GM03348 (cell line): ENCODE measurements around the gene IL17REL.
"Not testable (repeated sequence)": the region's sequence is repeated elsewhere in the genome, so short reads cannot be mapped to it uniquely, and the experiment has no call there.

Source experiments
- DNase-seq: peaks from one replicate; pipeline ENCODE4 v3.0.0; 2012; ENCODE audit warnings: low spot score

Gene IL17REL

DNA sequence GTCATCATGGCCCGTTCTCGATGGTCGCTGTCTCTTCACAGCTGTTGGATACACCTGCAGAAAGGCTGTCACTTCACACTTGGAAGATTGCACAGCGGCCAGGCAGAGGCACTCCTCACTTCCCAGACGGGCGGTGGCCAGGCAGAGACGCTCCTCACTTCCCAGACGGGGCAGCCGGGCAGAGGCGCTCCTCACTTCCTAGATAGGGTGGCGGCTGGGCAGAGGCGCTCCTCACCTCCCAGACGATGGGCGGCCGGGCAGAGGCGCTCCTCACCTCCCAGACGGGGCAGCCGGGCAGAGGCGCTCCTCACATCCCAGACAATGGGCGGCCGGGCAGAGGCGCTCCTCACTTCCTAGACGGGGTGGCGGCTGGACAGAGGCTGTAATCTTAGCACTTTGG, 22.7 kb downstream of the IL17REL start:
- not testable (repeated sequence) for DNase-seq

- no peak for DNase-seq
Observed at GRCh38 chr22:49986325-49986724, 26.2 kb downstream of the IL17REL start.

DNA sequence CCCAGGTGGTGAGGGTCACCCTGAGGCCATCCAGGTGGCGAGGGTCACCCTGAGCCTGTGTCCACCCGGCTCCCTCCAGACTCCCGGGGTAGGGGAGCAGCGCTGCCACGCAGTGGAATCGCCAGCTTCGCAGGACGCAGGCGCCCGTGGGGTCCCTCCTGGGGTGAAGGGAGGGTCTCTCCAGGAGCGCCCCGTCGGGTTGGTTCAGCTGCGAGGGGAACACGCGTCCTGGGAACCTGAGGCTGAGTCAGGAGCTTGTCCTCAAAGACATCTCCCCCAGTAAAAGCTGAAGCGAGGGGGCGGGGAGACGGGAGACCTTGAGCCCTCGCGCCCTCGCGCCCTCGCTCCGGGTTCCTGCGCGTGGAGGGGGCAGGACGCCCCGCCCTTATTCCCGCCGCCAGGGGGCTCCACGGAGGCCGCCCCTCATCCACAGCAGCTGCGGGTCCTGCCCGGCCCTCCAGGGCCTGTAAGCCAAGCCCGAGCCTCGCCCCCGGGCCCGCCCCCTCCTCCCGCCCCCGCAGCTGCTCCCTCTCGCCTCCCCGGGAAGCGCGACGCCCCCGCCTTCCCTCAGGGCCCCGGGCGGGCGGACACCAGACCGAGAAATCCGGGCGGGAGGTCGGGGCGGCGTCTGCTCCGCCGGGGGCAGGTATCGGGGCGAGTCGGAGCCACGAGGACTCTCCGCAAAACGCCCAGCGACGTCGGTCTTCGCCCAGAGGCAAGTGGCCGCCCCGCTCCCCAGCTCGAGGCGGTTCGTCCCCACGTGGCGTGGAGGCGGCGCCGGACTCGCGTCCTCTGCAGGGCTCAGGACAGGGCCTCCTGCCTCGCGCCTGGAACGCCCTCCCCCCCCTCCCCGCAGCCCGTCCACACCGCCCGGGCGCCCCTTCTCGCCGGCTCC, 29.2 kb downstream of the IL17REL start:
- no peak for DNase-seq

DNA sequence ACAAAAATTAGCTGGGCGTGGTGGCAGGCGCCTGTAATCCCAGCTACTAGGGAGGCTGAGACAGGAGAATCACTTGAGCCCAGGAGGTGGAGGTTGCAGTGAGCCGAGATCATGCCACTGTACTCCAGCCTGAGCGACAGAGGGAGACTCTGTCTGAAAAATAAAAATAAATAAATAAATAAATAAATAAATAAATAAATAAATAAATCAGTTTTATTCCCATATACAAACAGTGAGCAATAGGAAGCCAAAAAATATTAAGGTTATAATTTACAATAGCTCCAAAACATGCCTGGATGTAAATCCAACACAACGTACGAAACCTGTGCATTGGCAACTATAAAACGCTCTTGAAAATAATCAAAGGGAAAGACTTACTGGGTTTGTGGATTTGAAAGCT, 30.8 kb downstream of the IL17REL start:
- not testable (repeated sequence) for DNase-seq

DNA sequence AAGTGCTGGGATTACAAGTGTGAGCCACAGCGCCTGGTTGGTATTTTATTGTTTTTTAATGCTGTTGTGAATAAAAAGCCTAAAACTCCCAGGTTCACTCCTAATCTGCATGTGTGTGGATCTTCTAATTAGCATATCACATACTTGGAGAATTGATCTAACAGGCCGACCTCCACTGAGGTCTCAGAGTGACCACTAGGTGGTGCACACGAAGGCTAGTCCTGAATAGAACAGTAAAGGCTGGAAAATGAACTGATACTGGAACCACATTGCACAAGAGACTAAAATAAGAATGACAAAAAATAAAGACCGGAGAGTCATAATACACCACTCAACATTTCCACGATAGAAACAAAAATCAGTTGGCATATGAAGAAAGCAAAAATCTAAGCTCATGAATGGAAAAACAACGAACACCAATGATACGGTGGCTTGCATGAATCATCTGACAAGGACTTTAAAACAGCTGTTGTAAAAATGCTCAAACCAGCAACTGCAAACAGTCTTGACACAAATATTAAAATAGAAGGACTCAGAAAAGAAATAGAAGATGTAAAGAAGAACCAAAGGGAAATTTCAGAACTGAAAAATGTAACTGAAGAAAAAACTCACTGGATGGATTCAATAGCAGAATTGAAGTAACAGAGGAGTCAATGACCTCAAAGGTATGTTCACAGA, 32.8 kb downstream of the IL17REL start:
- DNase-seq, result peak; percentile 51

- no peak for DNase-seq
Observed at GRCh38 chr22:49977578-49977977, 35.0 kb downstream of the IL17REL start.

DNA sequence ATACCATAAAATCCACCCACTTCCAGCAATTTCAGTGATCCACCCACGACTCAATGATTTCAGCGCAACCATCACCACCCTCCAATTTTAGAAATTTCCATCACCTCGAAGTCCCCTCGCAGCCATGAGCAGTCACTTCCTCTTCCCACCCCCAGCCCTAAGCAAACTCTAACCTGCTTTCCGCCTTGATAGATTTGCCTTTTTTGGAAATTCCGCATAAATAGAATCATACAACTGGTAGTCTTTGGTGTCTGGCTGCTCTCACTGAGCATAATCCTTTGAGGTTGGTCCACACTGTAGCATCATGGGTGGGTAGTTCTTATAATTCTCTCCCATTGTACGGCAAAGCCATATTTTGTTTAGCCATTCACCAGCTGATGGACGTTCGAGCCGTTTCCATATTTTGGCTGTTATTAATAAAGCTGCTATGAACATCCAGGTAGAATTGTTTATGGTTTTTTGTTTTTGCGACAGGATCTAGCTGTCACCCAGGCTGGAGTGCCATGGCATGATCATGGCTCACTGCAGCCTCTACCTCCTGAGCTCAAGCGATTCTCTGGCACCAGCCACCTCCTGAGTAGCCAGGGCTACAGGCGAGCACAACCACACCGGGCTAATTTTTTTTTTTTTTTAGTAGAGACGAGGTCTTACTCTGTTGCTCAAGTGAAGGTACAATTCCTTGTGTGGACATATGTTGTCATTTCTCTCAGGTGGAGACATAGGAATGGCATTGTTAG, 36.0 kb downstream of the IL17REL start:
- no peak for DNase-seq

- no peak for DNase-seq
Observed at GRCh38 chr22:49975543-49976389, 36.8 kb downstream of the IL17REL start.

- DNase-seq, result no peak
Observed at GRCh38 chr22:49973018-49973961, 39.3 kb downstream of the IL17REL start.

- no peak for DNase-seq
Observed at GRCh38 chr22:49972163-49973017, 40.2 kb downstream of the IL17REL start.

- DNase-seq, result peak; percentile 86
Observed at GRCh38 chr22:49971232-49972162, 41.1 kb downstream of the IL17REL start.

DNA sequence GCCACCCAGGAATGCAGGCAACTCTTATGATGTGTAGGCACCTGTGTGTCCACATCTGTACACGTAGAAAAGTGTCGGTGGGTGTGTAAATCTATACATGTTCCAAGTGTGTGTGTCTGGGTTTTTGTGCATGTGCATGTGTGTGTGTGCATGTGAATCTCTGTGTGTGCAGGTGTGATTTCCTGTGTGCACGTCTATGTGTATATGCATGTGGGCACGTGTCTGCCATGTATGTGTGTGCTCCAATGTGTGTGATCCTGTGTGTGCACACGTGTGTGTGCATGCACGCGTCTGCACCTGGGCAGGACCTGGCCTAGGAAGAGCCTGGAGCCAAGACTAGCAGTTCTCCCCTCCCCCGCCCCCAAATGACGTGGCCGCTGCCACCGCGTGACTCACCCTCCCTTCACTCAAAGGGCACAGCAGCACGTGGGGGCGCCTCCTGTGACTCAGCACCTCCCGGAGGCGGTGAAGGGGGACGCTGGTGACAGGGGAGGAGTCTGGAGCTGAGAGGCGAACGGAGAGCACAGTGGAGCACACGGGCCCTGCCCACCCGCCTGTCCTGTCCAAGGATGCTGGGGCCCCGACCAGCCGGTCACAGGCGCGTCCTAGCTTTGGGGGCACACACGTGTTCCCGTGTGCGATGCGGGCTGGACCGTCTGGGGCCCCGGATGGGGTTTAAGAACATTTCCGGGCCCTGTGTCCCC, 41.9 kb downstream of the IL17REL start:
- DNase-seq, result peak; percentile 95

DNA sequence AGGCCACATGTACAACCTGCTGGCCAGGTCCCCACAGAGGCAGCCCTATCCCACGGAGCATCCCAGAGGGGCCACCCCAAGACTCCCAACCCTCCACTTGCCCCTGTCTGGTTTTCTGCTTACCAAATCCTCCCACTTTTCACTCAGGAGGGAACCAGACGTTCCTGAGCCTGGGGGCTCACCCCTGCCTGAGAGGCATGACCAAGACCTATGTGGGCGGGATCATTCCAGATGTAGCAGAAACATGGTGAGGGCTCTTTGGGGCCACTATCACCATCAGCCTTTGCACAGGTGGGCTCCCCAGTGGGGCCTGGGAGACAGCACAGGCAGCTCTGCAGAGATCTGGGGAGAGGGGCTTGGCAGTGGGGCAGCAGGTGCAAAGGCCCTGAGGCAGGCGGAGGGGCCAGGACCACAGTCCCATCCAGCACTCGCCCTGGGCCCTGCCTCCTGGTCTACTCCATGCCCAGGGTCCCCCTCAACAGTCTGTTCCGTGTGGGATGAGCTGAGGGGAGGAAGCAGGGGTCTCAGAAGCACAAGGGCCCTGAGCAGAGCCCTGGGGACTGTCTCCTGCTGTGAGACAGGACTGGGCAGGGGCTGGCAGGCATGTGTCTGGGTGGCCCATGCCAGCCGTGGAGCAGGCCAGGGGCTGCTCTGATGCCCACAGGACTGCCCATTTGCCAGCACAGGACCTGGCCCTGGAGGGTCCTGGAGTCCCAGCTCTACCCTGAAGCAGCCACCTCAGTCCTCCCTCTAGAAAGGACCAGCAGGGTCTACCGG, 42.6 kb downstream of the IL17REL start:
- DNase-seq, result no peak

DNA sequence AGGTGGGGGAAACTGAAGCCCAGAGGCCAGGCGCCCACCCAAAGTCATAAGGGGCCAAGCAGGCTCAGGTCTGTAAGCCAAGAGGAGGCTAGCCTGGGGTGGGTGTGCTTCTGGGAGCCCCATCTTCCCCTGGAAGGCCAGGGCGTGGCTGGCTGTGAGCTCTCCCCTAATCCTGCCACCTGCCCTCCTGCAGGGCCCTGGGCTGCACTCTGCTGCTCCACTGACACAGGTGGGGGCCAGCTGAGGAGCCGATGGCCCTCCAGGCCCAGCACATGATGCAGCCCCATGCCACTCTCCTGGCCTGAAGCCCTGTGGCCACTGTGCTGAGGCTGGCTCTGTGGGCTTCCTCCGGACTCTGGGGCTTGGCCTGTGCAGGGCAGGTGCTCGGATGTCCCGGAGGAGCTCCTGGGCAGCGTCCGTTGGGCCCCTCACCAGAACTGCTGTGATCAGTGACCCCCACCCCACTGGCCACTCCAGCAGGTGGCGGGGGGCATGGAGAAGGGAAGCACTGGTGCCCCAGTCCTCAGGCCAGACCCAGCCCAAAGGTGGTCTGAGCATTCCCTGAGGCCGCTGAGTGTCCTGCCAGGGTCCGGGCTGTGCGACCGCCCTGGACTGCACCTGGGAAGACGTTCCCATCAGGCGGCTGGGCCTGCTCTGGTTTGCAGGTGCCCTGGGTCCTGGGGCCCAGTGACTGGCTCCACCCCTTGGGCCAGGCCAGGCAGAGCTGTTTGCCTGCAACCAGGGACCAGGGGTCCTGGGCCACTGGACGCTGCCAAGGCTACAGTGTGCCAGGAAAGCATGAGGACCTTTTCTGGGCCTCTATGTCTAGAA, 43.5 kb downstream of the IL17REL start:
- DNase-seq, result no peak

DNA sequence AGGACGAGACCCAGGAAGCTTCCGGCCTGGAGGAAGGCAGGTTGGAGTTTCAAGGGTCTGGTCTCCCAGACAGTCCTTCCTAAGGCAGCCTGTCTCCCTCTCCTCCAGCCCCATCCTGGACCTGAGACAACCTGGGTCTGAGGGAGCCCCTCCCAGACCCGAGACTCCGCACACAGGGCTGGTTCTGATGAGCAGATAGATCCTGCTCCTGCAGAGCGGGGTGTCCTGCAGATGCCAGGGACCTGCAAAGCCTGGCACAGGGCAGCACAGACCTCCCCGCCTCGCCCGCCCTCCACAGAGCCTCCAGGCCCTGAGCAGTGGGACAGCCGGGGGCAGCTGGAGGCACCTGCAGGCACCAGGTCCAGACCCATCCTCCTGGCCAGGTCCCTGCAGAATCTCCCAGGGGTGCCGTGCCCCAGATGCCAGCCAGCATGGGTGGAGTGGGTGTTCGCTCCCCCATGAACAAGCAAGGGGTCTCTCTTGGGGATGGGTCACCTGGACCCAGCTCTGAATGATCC, 44.2 kb downstream of the IL17REL start:
- no peak for DNase-seq

GRCh38 chr22:49967706-49968208, 44.8 kb downstream of the IL17REL start:
- DNase-seq, result no peak
